ENCODE data around the gene LCP2.
"Not testable (repeated sequence)": the region's sequence is repeated elsewhere in the genome, so short reads cannot be mapped to it uniquely, and the experiment has no call there.

Gene LCP2

GRCh38 chr5:170246126-170246870 lies 51.3 kb downstream of the LCP2 start:
- no peak for DNase-seq

GRCh38 chr5:170245436-170245835 lies 52.1 kb downstream of the LCP2 start:
- not testable (repeated sequence) for DNase-seq

GRCh38 chr5:170238456-170239196 lies 59.0 kb downstream of the LCP2 start:
- no peak for DNase-seq

GRCh38 chr5:170235876-170236864 lies 61.4 kb downstream of the LCP2 start:
- no peak for DNase-seq

GRCh38 chr5:170233358-170233892 lies 64.2 kb downstream of the LCP2 start:
- DNase-seq = no peak

GRCh38 chr5:170232786-170233185 lies 64.8 kb downstream of the LCP2 start, which contains the start of gene C5orf58:
TSS of gene C5orf58 (plus strand) at chr5:170232985. CDS start at chr5:170234977, 1,992 bp downstream.
- no peak for DNase-seq

GRCh38 chr5:170228762-170229435 lies 68.7 kb downstream of the LCP2 start:
- no peak for DNase-seq

- DNase-seq = no peak
Measured at GRCh38 chr5:170226661-170227060, 70.9 kb downstream of the LCP2 start.

GRCh38 chr5:170226129-170226615 lies 71.4 kb downstream of the LCP2 start:
- DNase-seq = no peak

- DNase-seq = peak; percentile 72
Measured at GRCh38 chr5:170225326-170226128, 72.0 kb downstream of the LCP2 start.

GRCh38 chr5:170223906-170224305 lies 73.7 kb downstream of the LCP2 start:
- DNase-seq = no peak

- no peak for DNase-seq
Measured at GRCh38 chr5:170223360-170223759, 74.2 kb downstream of the LCP2 start.

- DNase-seq = no peak
Measured at GRCh38 chr5:170221327-170221741, 76.2 kb downstream of the LCP2 start.

- no peak for DNase-seq
Measured at GRCh38 chr5:170220191-170220590, 77.4 kb downstream of the LCP2 start.

- DNase-seq = no peak
Measured at GRCh38 chr5:170219615-170220014, 78.0 kb downstream of the LCP2 start.

GRCh38 chr5:170218726-170219125 lies 78.9 kb downstream of the LCP2 start:
- DNase-seq = no peak

GRCh38 chr5:170217831-170218230 lies 79.7 kb downstream of the LCP2 start:
- DNase-seq = no peak

GRCh38 chr5:170216257-170216864 lies 81.2 kb downstream of the LCP2 start:
- no peak for DNase-seq

GRCh38 chr5:170211575-170212334 lies 85.8 kb downstream of the LCP2 start:
- no peak for DNase-seq

- DNase-seq = no peak
Measured at GRCh38 chr5:170206958-170207357, 90.6 kb downstream of the LCP2 start.
